Iris pigment epithelial cell (primary cell): ENCODE results near the gene SYT13.

Experiments
- DNase-seq: peaks from one replicate; pipeline ENCODE4 v3.0.0-alpha.2; 2011; ENCODE audit warnings: low read depth

Gene SYT13

DNA sequence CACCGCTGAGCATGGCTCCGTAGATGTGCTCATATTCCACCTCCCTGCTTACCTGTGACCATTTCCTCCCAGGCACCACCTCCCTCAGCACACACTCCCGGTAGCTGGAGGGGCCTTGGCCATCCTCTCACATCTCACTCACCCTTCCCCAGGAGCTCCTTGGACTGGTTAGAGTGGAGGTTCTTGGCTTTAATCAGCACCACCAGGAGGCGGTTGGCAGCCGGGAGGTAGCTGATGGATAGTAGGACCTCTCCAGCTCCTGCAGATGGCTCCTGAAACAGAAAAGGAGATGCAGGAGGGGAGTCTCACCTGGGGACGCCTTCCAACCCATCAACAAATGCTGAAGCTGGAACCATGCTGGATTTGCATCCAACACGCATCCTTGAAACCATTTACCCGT lies 39.9 kb downstream of the SYT13 start:
- DNase-seq: no peak

DNA sequence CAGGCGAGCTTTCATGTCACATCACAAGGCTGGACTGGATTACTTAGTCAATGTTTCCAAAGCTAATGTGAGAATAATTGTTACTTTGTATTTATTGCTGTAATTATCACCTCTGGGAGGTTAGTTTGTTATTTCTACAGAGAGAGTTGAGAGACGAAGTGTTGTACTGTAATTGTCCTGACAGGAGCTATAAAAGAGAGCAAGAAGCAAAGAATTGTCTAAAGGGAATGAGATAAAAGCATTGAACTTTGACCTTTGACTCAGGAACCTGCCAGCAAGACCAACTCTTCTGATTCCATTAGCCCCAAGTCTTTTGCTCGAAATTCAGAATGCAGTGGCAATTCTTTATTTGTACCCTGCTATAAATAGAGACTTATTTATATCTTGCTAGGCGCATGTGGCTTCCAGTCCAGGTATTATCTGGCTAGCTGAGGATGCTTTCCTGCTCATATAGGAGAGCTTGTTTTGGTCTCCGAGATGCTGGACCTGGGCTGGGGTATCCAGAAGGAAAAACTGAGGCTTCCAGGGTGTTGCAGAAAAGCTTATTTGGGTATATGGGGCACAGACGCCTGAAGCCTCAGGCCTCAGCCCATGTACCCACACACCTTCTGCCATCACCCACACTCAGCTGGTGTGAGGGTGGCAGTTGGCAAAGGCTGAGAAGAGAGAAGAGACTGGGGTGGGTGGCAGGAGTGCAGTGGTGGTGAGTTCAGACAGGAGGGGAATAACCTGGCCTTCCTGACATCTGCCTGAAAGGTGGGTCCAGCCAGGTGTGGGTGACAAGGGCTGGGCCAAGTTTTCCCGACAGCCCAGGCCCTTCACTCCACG lies 40.7 kb downstream of the SYT13 start:
- no peak for DNase-seq

DNA sequence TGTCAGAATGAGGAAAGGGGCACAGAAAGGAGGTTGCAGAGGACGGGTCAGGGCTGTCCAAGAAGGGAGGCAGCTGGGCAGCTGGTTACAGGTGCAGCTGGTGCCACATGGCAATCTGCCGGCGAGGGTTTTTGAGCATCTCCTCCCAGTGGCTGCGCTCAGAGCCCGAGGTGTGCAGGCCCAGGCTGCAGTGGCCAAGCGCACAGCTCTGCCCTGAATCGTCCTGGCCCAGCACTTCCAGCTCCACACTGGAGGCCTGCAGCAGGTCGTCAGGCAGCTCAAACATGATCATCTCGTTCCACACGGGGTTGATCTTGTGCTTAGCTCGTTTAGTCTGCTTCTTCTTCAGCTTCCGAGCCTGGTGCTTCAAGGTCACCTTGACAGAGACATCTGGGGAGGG lies 42.2 kb downstream of the SYT13 start:
- DNase-seq: no peak

DNA sequence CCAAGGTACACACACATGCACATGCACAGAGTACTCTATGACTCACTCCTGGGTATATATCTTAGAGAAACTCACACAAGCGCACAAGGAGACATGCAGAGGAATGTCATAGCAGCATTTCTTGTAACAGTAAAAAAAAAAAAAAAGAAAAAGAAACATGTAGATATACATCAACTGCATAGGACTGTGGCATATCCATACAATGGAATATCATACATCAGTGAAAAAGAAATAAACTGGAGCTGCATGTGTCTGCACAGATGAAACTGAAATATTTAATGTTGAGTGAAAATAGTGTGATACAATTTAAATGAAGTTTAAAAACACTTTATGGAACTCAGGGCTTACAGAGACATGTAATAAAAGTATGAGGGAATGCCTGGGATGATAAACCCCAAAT lies 46.4 kb downstream of the SYT13 start:
- no peak for DNase-seq

DNA sequence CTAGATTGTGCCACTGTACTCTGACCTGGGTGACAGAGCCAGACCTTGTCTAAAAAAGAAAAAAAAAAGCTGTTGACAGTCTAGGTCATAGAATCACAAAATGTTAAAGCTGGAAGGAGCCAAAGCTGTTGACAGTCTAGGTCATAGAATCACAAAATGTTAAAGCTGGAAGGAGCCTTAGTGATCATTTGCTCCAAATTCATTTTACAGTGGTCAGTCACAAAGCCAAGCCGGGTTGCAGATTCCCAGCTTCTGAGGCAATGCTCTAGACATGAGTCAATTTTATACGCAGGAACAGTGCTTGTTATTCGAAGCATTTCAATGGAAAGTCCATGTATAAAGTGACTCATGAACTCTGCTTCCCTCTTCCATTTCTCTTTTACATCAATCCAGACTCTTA lies 47.4 kb downstream of the SYT13 start:
- peak; percentile 84 for DNase-seq

DNA sequence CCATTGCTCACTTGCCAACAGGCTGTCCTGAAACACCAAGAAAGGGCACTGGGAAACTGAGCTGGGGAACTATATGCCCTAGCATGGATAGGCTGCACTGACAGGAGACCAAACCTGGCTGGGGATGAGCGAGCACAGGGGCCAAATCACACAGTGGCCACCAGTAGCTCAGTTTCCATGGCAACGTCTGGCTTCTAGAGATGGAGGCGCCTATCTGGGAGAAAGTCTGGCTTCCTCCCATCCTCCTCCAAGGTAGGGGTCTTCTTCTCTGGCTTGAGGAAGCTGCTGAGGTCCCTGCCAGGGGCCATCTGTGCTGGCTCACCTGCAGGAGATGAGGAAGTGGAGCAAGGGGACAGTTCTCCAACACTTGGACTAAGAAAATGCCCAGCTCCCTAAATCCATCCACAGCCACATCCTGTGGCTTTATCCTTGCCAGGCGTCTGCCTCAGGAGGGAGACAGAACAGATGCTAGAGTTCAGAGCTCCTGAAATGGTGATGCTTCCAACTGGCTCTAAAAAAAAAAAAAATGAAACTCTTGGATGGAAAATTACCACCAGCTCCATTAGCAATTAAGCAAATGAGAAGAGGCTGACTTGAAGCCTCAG lies 48.3 kb downstream of the SYT13 start:
- DNase-seq: no peak

DNA sequence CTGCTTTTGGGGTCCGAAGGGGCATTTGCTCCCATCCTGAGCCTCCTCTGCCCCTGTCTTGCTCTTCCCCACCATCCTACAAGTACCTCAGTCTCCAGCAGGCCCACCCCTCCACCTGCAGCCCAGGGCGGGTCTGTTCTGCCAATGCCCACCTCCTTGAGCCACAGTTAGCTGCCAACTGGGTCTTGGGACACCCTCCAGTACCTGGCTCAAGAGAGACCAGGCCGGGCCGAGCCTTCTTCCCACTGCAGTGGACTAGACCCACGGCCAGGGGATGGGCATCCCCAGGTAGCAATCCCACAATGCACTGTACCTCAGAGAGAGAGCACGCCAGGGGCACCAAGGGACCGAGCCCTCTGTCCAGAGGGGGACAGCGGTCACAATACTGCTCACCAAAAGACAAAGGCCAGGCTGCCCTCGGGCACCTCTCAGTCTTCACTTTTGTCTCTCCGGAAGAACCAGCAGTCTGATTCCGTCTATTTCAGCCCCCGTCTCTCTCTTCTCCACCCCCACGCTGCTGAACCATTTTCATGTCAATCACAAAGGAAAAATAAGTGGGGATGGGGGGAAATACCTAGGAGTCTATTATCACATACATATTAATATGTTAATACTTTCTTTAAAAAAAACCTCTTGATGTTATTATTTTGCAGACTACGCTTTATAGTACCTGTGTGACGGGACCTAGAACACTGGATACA lies 51.7 kb downstream of the SYT13 start:
- no peak for DNase-seq

DNA sequence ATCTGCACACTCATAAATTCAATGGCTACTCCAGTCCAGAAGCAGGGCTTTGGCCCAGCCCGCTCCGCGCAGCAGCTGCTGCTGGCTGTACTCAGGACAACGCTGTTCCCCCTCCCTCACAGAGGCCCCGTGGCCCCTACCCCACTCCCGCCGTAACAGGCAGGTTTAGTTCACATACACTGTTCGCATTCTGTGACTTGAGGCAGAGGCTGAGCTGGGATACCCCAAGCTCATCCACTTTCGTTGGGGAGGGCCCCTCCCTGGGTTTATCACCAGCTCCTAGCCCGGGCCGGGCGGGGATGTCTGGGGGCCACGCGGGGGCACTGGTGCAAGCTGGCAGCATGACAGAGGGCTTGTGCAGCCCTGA lies 52.4 kb downstream of the SYT13 start:
- DNase-seq: no peak

DNA sequence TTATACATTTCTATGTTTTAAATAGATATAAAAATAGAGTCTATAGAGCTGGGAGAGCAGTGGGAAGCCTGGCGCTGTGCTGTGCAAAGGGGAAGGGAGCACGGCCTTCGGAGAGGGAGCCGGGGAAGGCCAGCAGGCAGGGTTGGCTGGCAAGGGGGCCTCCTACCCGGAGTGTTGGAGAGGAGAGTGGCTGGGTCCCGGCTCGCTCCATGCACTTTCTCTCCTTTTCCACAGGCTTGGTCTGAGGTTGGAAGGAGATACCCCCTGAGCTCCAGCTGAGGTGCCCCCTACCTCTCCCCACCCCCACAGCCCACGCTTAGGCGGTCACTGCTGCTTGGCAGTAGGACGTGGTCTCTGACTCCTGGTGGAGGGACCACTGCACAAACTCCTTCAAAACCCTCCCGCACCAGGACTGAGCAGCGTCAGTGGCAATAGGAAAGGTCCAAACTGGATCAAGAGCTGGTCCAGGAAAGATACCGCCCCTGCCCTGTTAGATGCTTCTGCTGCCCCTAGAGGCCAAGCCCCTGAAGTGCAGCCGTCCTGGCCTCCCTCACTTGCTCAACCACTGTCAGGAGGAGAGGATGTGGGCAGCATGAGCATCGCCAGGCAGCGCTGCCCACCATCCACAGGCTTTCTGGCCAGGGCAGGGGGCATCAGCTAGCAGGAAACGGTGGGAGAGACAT lies 52.9 kb downstream of the SYT13 start:
- DNase-seq: peak; percentile 46

DNA sequence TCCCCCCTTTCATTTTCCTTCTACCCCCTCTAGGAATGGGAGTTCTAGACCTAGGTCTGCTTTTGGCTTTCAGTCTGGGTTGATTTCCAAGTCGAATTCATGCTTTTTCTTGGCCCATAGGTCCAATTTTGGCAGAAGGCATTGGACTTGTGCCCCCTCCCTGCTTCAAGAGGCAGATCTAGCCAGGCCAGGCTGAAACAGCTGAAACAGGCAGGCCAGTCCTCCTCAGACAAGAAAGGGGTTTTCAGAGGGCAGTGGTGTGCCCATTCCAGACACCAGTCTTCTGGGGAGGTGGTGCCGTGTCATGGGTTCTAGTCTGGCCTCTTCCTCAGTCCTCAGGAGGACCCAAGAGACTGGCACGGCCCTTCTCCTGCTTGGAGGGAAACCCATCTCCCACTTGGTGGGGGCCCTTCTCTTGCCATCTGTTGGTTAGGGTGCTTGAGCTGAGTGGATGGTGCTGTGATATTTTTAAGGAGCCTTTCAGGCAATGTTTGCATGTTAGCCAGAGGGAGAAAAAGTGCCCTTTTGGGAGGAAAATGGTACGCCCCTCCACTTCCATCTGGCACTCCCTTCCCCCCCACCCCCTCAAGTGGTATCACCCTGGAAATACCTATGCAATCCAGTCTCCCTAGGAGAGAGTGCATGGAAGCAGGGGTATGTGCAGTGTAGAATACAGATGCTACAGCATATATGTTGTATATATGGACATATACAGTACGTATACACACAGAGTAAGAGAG lies 53.6 kb downstream of the SYT13 start:
- no peak for DNase-seq

DNA sequence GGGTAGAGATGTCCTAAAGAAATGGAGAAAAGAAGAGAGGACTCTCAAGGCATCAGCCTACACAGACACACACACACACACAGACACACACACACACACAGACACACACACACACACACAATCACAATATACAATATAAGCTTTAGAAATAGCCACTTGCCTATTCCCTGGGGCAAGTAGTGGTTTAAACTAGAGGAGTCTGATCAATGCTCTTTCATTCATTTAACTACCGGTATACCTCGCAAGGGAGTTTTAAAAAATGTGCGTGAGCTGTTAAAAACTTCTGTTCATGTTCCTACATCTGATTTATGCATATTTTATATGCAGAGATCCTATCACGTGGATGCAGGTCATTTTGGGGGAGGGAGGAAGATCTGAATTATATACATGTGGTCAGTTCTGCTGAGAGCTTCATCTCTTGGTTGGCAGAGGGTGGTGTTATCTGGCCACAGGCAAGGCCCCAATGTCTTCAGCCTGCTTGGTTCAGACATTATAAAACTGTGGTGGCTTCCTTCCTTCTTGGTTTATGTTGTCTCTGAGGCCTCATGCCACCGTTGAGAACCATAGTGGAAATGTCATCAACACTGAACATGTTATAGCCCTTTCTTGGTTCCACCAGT lies 56.6 kb downstream of the SYT13 start:
- DNase-seq: no peak

DNA sequence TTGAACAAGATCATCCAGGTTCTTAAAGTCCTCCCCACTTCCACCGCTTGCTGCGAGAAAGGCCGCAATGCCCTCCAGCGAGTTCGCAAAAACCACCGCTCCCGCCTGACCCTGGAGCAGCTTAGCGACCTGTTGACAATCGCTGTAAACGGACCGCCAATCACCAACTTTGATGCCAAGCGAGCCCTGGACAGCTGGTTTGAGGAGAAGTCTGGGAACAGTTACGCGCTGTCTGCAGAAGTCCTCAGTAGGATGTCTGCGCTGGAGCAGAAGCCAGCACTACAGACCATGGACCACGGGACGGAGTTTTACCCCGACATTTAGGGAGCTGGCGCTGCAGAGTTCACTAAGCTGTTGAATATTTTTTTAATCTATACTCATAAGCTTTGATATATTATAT lies 58.3 kb downstream of the SYT13 start:
- DNase-seq: no peak

DNA sequence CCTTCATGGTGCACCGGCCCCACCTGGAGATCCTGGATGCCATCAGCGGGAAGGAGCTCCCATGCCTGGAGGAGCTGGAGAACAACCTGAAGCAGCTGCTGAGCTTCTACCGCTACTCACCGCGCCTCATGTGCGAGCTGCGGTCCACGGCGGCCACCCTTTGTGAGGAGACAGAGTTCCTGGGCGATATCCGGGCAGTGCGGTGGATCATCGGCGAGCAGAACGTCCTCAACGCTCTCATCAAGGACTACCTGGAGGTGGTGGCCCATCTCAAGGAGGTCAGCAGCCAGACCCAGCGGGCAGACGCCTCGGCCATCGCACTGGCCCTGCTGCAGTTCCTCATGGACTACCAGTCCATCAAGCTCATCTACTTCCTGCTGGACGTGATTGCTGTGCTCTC lies 59.2 kb downstream of the SYT13 start:
- DNase-seq: no peak

DNA sequence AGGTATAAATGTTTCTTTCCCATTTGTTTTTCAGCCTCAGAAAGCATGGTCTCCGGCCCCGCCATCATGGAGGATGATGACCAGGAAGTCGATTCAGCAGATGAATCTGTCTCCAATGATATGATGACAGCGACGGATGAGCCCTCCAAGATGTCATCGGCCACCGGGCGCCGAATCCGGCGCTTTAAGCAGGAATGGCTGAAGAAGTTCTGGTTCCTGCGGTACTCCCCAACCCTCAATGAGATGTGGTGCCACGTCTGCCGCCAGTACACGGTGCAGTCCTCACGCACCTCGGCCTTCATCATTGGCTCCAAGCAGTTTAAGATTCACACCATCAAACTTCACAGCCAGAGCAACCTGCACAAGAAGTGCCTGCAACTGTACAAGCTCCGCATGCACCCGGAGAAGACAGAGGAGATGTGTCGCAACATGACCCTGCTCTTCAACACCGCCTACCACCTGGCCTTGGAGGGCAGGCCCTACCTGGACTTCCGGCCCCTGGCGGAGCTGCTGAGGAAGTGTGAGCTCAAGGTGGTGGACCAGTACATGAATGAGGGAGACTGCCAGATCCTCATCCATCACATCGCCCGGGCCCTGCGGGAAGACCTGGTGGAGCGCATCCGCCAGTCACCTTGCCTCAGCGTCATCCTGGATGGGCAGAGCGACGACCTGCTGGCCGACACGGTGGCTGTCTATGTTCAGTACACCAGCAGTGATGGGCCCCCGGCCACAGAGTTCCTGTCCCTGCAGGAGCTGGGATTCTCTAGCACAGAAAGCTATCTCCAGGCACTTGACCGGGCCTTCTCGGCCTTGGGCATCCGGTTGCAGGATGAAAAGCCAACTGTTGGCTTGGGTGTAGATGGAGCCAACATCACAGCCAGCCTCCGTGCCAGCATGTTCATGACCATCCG lies 59.9 kb downstream of the SYT13 start:
- no peak for DNase-seq

DNA sequence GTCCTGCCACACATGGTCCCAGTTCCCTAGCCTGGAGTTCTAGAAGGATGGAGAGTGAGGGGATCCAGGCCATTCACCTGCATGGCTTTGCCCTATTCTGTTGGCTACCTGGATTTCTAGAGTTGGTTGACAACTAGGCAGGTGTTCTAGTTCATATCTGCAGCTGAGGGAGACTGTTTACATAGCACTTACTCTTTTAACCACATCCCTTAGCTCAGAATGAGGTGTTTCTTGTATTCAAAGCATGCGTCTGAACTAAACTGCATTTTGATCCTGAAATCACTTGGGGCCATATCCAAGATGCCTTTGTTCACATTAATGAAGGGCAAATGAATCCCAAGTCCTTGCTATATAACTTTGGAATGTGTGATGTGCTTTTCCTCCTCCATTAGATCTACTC lies 60.9 kb downstream of the SYT13 start:
- no peak for DNase-seq

DNA sequence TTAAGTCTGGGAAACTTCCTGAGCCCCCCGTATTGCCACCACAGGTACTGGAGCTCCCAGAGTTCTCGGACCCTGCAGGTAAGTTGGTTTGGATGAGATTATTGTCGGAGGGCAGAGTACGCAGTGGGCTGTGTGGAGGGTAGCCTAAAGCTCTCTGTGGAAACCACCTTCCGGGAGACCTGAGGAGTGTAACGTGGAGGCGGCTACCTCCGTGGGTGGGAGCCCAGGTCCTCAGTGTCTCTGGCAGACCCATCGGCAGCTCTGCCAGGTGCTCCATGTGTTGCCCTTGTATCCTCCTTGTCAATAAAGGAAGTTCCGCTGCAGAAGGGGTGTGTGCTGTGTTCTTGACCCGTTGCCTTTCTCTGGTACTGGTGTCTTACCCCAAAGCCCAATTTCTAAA lies 61.4 kb downstream of the SYT13 start:
- no peak for DNase-seq

DNA sequence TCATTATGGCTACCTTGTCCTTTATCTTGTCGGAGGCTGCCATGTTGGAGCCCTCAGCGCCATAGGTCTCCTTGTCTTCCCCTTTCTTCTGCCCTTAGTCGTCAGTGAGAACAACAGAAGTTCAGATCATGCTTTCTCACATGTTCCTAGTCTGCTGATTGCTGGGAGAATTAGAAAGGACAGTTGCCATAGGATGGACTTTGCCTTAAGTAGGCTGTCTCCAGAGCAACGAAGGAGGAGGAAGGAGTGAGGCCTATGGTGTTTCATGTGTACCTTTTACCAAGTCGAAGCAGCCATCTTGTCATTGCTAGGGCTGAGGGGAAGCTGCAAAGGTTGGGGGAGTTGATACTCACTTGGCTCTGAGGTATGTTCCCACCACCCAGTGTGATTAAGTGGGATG lies 62.6 kb downstream of the SYT13 start:
- DNase-seq: no peak

DNA sequence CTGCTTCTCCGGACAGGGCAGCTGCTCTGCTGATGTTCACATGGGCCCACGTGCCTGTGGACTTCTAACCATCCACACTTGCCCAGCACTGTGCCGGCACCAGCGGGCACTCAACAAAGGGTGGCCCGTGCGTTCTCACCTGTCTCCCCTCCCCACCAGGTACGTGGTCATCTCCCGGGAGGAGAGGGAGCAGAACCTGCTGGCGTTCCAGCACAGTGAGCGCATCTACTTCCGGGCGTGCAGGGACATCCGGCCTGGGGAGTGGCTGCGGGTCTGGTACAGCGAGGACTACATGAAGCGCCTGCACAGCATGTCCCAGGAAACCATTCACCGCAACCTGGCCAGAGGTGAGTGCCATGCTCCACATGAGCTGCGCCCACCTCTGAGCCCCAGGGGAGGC lies 66.7 kb downstream of the SYT13 start:
- DNase-seq: no peak

DNA sequence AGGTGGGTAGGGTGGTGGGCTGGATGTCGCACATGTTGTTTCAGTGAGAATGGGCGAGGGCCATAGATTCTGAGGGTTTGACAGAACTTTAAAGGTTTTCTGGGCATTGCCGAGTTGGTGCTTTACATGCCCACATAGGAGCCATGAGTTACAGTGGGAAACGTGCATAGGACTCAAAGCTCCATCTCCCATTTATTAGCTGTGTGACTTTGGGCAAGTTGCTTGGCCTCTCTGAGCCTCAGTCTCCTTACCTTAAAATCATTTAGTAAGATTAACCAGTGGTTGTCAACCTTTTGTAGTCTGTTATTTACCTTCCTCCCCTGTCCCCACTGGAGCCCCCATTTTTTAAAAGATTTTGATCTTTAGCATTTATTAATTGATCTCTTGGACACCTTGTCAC lies 67.4 kb downstream of the SYT13 start:
- DNase-seq: no peak

DNA sequence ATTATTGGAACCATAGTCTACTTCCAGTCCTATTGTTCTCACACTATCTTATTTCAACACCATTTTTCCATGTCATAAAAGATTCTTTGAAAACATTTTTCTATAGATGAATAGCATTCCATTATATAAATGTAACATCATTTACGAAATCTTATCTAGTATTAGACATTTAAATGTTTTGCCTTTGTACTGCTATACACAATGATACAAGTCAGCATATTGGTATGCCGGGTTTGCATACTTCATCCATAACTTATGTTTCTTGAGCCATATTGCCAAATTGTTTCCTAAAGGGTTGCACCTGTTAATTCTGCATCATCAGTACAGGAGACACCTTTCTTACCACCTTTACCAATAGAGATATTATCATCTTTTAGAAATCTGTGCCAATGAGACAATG lies 68.2 kb downstream of the SYT13 start:
- peak; percentile 30 for DNase-seq

DNA sequence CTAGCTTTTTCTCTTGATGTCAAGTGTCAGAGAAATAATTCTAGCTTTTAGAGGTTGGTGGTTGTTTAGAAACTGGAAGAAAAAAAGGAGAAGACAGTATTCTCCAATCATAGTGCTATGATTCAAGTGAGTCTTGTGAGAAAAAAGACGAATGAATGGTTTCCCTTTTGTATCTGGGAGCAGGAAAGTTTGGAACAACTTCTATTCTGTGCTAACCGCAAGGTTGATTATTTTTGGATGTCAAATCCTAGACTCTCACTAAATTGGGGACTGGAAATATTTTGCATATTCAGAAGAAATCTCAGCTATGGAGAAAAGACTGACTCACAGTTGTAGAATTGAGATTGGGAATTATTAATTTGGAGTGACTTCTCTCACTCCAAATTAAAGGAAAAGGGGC lies 69.2 kb downstream of the SYT13 start:
- DNase-seq: no peak
